Measurements from ENCODE around the gene TMEM248. TPM values are rescaled to one million over a fixed set of nuclear protein-coding genes. Genes with fewer than 3 reads are reported as not detected.

The TMEM248 gene
- total RNA-seq, 1 donor from 2014 or later: 88.4 TPM

Other genes with a start within 250 kb of the TMEM248 start
- gene RABGEF1, start 180.5 kb upstream of the TMEM248 start, total RNA-seq: 23.6 and 23.8 TPM in 2 replicates
- gene SBDS, start 74.4 kb downstream of the TMEM248 start, total RNA-seq: 68.6 and 72.8 TPM in 2 replicates
- gene TYW1, start 75.6 kb downstream of the TMEM248 start, total RNA-seq: 20.9 and 21.1 TPM in 2 replicates